ENCODE measurements around the gene PCBP2. TPM values are rescaled to one million over a fixed set of nuclear protein-coding genes. Genes with fewer than 3 reads are reported as not detected.

The PCBP2 gene
- polyA plus RNA-seq, 1 donor from 2014 or later = 242 TPM

DNA sequence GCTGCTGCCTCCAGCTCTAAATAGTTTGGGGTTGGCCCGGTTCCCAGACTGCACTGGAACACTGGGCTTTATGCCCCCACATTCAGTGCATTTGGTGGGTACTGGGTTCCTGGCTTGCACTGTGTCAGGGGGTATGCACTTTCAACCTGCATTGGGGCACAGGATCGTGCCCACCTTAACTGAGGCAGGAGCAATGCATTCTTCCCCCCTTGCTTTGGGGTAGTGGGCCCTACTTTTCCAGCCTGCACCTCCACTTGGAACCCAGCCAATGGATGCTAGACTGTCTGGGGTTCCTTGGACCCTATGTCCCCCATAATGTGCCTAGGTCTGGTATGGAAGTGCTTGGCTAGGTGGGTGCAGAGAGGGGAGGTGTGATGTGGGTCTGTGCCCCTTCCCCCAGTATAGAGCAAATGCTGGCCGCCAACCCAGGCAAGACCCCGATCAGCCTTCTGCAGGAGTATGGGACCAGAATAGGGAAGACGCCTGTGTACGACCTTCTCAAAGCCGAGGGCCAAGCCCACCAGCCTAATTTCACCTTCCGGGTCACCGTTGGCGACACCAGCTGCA is 49.8 kb downstream of the PCBP2 start:
- H2AFZ ChIP-seq (ENCODE audit: low read depth, low read length) = peak overlapping the region; percentile 41
- peaks cover 37% of the 10 kb centered on the region for H3K79me2 ChIP-seq (replicated peaks; ENCODE audit: insufficient read depth, low read length)
- H3K36me3 ChIP-seq (ENCODE audit: insufficient read depth, low read length) = peaks cover 3% of the 10 kb centered on the region
- no peak for TF ChIP-seq RAD21 (conservative IDR thresholded peaks at IDR 0.05)
- TF ChIP-seq, protein P1, sequence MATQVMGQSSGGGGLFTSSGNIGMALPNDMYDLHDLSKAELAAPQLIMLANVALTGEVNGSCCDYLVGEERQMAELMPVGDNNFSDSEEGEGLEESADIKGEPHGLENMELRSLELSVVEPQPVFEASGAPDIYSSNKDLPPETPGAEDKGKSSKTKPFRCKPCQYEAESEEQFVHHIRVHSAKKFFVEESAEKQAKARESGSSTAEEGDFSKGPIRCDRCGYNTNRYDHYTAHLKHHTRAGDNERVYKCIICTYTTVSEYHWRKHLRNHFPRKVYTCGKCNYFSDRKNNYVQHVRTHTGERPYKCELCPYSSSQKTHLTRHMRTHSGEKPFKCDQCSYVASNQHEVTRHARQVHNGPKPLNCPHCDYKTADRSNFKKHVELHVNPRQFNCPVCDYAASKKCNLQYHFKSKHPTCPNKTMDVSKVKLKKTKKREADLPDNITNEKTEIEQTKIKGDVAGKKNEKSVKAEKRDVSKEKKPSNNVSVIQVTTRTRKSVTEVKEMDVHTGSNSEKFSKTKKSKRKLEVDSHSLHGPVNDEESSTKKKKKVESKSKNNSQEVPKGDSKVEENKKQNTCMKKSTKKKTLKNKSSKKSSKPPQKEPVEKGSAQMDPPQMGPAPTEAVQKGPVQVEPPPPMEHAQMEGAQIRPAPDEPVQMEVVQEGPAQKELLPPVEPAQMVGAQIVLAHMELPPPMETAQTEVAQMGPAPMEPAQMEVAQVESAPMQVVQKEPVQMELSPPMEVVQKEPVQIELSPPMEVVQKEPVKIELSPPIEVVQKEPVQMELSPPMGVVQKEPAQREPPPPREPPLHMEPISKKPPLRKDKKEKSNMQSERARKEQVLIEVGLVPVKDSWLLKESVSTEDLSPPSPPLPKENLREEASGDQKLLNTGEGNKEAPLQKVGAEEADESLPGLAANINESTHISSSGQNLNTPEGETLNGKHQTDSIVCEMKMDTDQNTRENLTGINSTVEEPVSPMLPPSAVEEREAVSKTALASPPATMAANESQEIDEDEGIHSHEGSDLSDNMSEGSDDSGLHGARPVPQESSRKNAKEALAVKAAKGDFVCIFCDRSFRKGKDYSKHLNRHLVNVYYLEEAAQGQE (IDR thresholded peaks at IDR 0.05; ENCODE audit: borderline replicate concordance) = no peak
- TF ChIP-seq EZH2 (IDR thresholded peaks at IDR 0.05; ENCODE audit: borderline replicate concordance, insufficient read depth, low read length, poor library complexity, severe bottlenecking) = no peak
- no peak for TF ChIP-seq POLR2AphosphoS5 (IDR thresholded peaks at IDR 0.05)
- no peak for TF ChIP-seq SMC3 (conservative IDR thresholded peaks at IDR 0.05; ENCODE audit: poor library complexity)
- no peak for TF ChIP-seq MXI1 (conservative IDR thresholded peaks at IDR 0.05; ENCODE audit: poor library complexity, severe bottlenecking)
- TF ChIP-seq, protein P2, sequence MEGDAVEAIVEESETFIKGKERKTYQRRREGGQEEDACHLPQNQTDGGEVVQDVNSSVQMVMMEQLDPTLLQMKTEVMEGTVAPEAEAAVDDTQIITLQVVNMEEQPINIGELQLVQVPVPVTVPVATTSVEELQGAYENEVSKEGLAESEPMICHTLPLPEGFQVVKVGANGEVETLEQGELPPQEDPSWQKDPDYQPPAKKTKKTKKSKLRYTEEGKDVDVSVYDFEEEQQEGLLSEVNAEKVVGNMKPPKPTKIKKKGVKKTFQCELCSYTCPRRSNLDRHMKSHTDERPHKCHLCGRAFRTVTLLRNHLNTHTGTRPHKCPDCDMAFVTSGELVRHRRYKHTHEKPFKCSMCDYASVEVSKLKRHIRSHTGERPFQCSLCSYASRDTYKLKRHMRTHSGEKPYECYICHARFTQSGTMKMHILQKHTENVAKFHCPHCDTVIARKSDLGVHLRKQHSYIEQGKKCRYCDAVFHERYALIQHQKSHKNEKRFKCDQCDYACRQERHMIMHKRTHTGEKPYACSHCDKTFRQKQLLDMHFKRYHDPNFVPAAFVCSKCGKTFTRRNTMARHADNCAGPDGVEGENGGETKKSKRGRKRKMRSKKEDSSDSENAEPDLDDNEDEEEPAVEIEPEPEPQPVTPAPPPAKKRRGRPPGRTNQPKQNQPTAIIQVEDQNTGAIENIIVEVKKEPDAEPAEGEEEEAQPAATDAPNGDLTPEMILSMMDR (IDR thresholded peaks at IDR 0.05; ENCODE audit: poor library complexity, severe bottlenecking) = no peak
- no peak for TF ChIP-seq TAF1 (IDR thresholded peaks at IDR 0.05; ENCODE audit: low read depth)
- TF ChIP-seq EP300 (conservative IDR thresholded peaks at IDR 0.05; ENCODE audit: poor library complexity, severe bottlenecking) = no peak
- H3K4me3 ChIP-seq (ENCODE audit: low read length) = peak overlapping the region; percentile 71
- H3K27me3 ChIP-seq (ENCODE audit: insufficient read depth, low read depth, low read length) = no peaks in the 10 kb centered on the region
- no peaks in the 10 kb centered on the region for H3K9me2 ChIP-seq (ENCODE audit: insufficient read depth, low read length)
- no peaks in the 10 kb centered on the region for H3K9me3 ChIP-seq (ENCODE audit: low read length)
- peak overlapping the region; percentile 99 for H3K27ac ChIP-seq (ENCODE audit: low read length)
- peak overlapping the region; percentile 88 for H3K9ac ChIP-seq (ENCODE audit: low read length)
- peaks cover 13% of the 10 kb centered on the region for H3F3A ChIP-seq (ENCODE audit: insufficient read depth, low read length, poor library complexity, severe bottlenecking)
- H4K20me1 ChIP-seq (ENCODE audit: insufficient read depth) = no peaks in the 10 kb centered on the region
- H3K4me2 ChIP-seq (ENCODE audit: low read length) = peak overlapping the region; percentile 100

DNA sequence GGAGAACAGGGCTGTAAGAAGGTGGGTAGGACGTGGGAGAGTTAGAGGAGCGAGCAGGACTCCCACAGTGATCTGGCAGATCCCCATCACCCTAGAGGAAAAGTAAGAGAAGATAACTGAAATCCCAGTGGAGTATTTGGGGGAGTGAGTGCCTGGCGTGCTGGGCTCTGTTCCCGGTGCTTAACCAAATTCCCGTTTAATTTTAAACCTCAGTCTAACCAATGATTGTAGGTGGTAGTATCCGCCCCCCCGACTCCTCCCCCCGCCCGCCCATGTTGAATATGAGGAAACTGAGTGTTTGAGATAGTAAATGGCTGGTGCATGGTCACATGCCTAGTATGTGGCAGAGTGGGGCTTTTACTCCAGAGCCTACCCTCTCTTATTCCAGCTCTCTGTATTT is 50.4 kb downstream of the PCBP2 start:
- H3K27ac ChIP-seq (ENCODE audit: low read length) = no peak overlapping the region
- H3K4me2 ChIP-seq (ENCODE audit: low read length) = peak overlapping the region; percentile 100
- H3K4me3 ChIP-seq (ENCODE audit: low read length) = peak overlapping the region; percentile 71
- H3K9me3 ChIP-seq (ENCODE audit: low read length) = no peaks in the 10 kb centered on the region
- H3K79me2 ChIP-seq (replicated peaks; ENCODE audit: insufficient read depth, low read length) = peaks cover 30% of the 10 kb centered on the region
- peaks cover 3% of the 10 kb centered on the region for H3K36me3 ChIP-seq (ENCODE audit: insufficient read depth, low read length)
- H3K9ac ChIP-seq (ENCODE audit: low read length) = peak overlapping the region; percentile 88
- no peaks in the 10 kb centered on the region for H4K20me1 ChIP-seq (ENCODE audit: insufficient read depth)
- no peaks in the 10 kb centered on the region for H3K9me2 ChIP-seq (ENCODE audit: insufficient read depth, low read length)
- no peak for TF ChIP-seq EZH2 (IDR thresholded peaks at IDR 0.05; ENCODE audit: borderline replicate concordance, insufficient read depth, low read length, poor library complexity, severe bottlenecking)
- peaks cover 13% of the 10 kb centered on the region for H3F3A ChIP-seq (ENCODE audit: insufficient read depth, low read length, poor library complexity, severe bottlenecking)
- H3K27me3 ChIP-seq (ENCODE audit: insufficient read depth, low read depth, low read length) = no peaks in the 10 kb centered on the region
- H2AFZ ChIP-seq (ENCODE audit: low read depth, low read length) = no peak overlapping the region
